ENCODE results near the gene ETV5.

GRCh38 chr3:186132487-186132886 is 23.6 kb upstream of the ETV5 start:
- TF ChIP-seq YY2 (tag by site-specific recombination; IDR thresholded peaks at IDR 0.05), result no peak
- TF ChIP-seq, protein P1, sequence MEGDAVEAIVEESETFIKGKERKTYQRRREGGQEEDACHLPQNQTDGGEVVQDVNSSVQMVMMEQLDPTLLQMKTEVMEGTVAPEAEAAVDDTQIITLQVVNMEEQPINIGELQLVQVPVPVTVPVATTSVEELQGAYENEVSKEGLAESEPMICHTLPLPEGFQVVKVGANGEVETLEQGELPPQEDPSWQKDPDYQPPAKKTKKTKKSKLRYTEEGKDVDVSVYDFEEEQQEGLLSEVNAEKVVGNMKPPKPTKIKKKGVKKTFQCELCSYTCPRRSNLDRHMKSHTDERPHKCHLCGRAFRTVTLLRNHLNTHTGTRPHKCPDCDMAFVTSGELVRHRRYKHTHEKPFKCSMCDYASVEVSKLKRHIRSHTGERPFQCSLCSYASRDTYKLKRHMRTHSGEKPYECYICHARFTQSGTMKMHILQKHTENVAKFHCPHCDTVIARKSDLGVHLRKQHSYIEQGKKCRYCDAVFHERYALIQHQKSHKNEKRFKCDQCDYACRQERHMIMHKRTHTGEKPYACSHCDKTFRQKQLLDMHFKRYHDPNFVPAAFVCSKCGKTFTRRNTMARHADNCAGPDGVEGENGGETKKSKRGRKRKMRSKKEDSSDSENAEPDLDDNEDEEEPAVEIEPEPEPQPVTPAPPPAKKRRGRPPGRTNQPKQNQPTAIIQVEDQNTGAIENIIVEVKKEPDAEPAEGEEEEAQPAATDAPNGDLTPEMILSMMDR (tag by site-specific recombination; IDR thresholded peaks at IDR 0.05), result no peak
- TF ChIP-seq ZNF239 (tag by site-specific recombination; IDR thresholded peaks at IDR 0.05), result no peak
- TF ChIP-seq ZNF426 (tag by site-specific recombination; IDR thresholded peaks at IDR 0.05), result no peak
- no peak for TF ChIP-seq BCL11A (tag by site-specific recombination; IDR thresholded peaks at IDR 0.05; ENCODE audit: low read depth)
- TF ChIP-seq PBX3 (CRISPR knock-in tag; IDR thresholded peaks at IDR 0.05), result no peak
- TF ChIP-seq, protein P2, sequence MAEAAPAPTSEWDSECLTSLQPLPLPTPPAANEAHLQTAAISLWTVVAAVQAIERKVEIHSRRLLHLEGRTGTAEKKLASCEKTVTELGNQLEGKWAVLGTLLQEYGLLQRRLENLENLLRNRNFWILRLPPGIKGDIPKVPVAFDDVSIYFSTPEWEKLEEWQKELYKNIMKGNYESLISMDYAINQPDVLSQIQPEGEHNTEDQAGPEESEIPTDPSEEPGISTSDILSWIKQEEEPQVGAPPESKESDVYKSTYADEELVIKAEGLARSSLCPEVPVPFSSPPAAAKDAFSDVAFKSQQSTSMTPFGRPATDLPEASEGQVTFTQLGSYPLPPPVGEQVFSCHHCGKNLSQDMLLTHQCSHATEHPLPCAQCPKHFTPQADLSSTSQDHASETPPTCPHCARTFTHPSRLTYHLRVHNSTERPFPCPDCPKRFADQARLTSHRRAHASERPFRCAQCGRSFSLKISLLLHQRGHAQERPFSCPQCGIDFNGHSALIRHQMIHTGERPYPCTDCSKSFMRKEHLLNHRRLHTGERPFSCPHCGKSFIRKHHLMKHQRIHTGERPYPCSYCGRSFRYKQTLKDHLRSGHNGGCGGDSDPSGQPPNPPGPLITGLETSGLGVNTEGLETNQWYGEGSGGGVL (tag by site-specific recombination; IDR thresholded peaks at IDR 0.05), result no peak
- no peak for TF ChIP-seq SCRT2 (tag by site-specific recombination; IDR thresholded peaks at IDR 0.05)
- TF ChIP-seq, protein P3, sequence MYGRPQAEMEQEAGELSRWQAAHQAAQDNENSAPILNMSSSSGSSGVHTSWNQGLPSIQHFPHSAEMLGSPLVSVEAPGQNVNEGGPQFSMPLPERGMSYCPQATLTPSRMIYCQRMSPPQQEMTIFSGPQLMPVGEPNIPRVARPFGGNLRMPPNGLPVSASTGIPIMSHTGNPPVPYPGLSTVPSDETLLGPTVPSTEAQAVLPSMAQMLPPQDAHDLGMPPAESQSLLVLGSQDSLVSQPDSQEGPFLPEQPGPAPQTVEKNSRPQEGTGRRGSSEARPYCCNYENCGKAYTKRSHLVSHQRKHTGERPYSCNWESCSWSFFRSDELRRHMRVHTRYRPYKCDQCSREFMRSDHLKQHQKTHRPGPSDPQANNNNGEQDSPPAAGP (tag by site-specific recombination; IDR thresholded peaks at IDR 0.05), result no peak
- no peak for TF ChIP-seq ZFP3 (tag by site-specific recombination; IDR thresholded peaks at IDR 0.05; ENCODE audit: low read depth)
- no peak for TF ChIP-seq SP7 (tag by site-specific recombination; IDR thresholded peaks at IDR 0.05)
- TF ChIP-seq ZNF362 (tag by site-specific recombination; IDR thresholded peaks at IDR 0.05), result no peak
